Ramos (cell line): ENCODE measurements around the gene ATG101.

Source experiments
- in situ Hi-C: fragments of 300-500 bp; cut with MboI; formaldehyde crosslinking; loops from one replicate; pipeline ENCODE4 v1.14.3; 2022; ENCODE audit warnings: low sequenced_read_pairs; ENCODE audit not compliant: unreplicated experiment

The ATG101 gene

GRCh38 chr12:52126050-52126604 is 56.3 kb downstream of the ATG101 start:
- in situ Hi-C loops, result no loop called here
